Bronchial epithelial cell (primary cell): ENCODE measurements around the gene MAP3K5. TPM values are rescaled to one million over a fixed set of nuclear protein-coding genes. Genes with fewer than 3 reads are reported as not detected.

Experiments used
- DNase-seq: peaks from one replicate; pipeline ENCODE4 v3.0.0-alpha.2; 2010; ENCODE audit warnings: low read depth
- FAIRE-seq: peaks from 2 replicates; lab custom pipeline; 2011; peaks lifted over from hg19 to GRCh38; lab: Jason Lieb, UNC
- H3K27me3 ChIP-seq: 2 replicates; pipeline ENCODE4 v1.5.1; 2011; ENCODE audit warnings: low read length; ENCODE audit not compliant: control insufficient read depth, insufficient read depth
- H3K36me3 ChIP-seq: 2 replicates; pipeline ENCODE4 v1.5.1; 2011; ENCODE audit warnings: low read length; ENCODE audit not compliant: control insufficient read depth, insufficient read depth
- H3K4me3 ChIP-seq: 2 replicates; pipeline ENCODE4 v1.5.1; 2011; ENCODE audit warnings: mild to moderate bottlenecking, low read depth, low read length, control low read depth
- total RNA-seq: library from RNA; depleted of rRNA; stranded (reverse); fragments of >200 nt; gene quantifications from 2 replicates; pipeline ENCODE4 v1.2.1, GENCODE V29; 2014
- TF ChIP-seq, protein P1 (sequence below): IDR thresholded peaks from 2 replicates; pipeline ENCODE4 v1.5.1; 2011; ENCODE audit warnings: mild to moderate bottlenecking, moderate library complexity, low read length, control low read depth, inconsistent platforms; ENCODE audit not compliant: insufficient read depth, severe bottlenecking

MAP3K5 gene
- total RNA-seq, 1 donor from 2014 or later: 8.2 TPM

- Histone ChIP-seq H3K36me3 (peaks cover 1% of the 10 kb centered on the region), H3K27me3 (no peaks in the 10 kb centered on the region), H3K4me3 (no peak overlapping the region)
- TF ChIP-seq, protein P1, sequence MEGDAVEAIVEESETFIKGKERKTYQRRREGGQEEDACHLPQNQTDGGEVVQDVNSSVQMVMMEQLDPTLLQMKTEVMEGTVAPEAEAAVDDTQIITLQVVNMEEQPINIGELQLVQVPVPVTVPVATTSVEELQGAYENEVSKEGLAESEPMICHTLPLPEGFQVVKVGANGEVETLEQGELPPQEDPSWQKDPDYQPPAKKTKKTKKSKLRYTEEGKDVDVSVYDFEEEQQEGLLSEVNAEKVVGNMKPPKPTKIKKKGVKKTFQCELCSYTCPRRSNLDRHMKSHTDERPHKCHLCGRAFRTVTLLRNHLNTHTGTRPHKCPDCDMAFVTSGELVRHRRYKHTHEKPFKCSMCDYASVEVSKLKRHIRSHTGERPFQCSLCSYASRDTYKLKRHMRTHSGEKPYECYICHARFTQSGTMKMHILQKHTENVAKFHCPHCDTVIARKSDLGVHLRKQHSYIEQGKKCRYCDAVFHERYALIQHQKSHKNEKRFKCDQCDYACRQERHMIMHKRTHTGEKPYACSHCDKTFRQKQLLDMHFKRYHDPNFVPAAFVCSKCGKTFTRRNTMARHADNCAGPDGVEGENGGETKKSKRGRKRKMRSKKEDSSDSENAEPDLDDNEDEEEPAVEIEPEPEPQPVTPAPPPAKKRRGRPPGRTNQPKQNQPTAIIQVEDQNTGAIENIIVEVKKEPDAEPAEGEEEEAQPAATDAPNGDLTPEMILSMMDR: no peak
- no peak for DNase-seq
- FAIRE-seq: no peak
These were observed 179.4 kb downstream of the MAP3K5 start for GRCh38 chr6:136612666-136613389.

- DNase-seq: no peak
- no peak for FAIRE-seq
- Histone ChIP-seq H3K4me3 (no peak overlapping the region), H3K27me3 (no peaks in the 10 kb centered on the region), H3K36me3 (peaks cover 1% of the 10 kb centered on the region)
- TF ChIP-seq, protein P1: no peak
These were observed 180.5 kb downstream of the MAP3K5 start for GRCh38 chr6:136611746-136612145.

- Histone ChIP-seq H3K36me3 (peaks cover 1% of the 10 kb centered on the region), H3K4me3 (no peak overlapping the region), H3K27me3 (no peaks in the 10 kb centered on the region)
- no peak for DNase-seq
- FAIRE-seq: no peak
- TF ChIP-seq, protein P1: no peak
These were observed 181.1 kb downstream of the MAP3K5 start for GRCh38 chr6:136611133-136611532.

GRCh38 chr6:136609873-136610706 lies 182.2 kb downstream of the MAP3K5 start:
- TF ChIP-seq, protein P1: no peak
- H3K4me3 ChIP-seq: no peak overlapping the region
- H3K27me3 ChIP-seq: no peaks in the 10 kb centered on the region
- DNase-seq (peak; percentile 100), FAIRE-seq (no peak)
- H3K36me3 ChIP-seq: peaks cover 1% of the 10 kb centered on the region

- DNase-seq (peak; percentile 46), FAIRE-seq (no peak)
- no peaks in the 10 kb centered on the region for H3K27me3 ChIP-seq
These were observed 183.3 kb downstream of the MAP3K5 start for GRCh38 chr6:136608991-136609390.

More at GRCh38 chr6:136608991-136609390, 183.3 kb downstream of the MAP3K5 start:
- Histone ChIP-seq H3K36me3 (peaks cover 1% of the 10 kb centered on the region), H3K4me3 (no peak overlapping the region)
- TF ChIP-seq, protein P1: no peak
